Right cardiac atrium (tissue), 5 donors: Measurements from ENCODE around the gene TP53RK. TPM values are rescaled to one million over a fixed set of nuclear protein-coding genes. Genes with fewer than 3 reads are reported as not detected.

Experiments used
- ATAC-seq, 2 donors: fragments of 200-7000 bp; cut with Tn5 transposase; one replicate each; pipeline versions ENCODE4 v1.8.0 to v1.9.1; 2020; ENCODE audit warnings: moderate library complexity in 2 of 2, mild to moderate bottlenecking in 1 of 2
- DNase-seq, 3 donors: peaks; one replicate each; pipeline ENCODE4 v3.0.0-alpha.2; 2020
- H3K27ac ChIP-seq: one replicate; pipeline ENCODE4 v1.5.1; 2013; ENCODE audit warnings: mild to moderate bottlenecking, low read length, control low read depth, moderate library complexity
- H3K27me3 ChIP-seq: one replicate; pipeline ENCODE4 v1.6.1; 2013; ENCODE audit not compliant: control insufficient read depth, insufficient read depth
- H3K4me1 ChIP-seq: one replicate; pipeline ENCODE4 v1.6.1; 2013; ENCODE audit warnings: low read length; ENCODE audit not compliant: control insufficient read depth, insufficient read depth
- H3K4me3 ChIP-seq: one replicate; pipeline ENCODE4 v1.5.1; 2013; ENCODE audit warnings: low read length, control low read depth
- H3K9me3 ChIP-seq: one replicate; pipeline ENCODE4 v1.6.1; 2013; ENCODE audit warnings: low read length; ENCODE audit not compliant: control insufficient read depth
- WGBS: extraction: QIAGEN DNeasy Blood & Tissue Kit; methylation state at CpG from one replicate; pipeline ENCODE4 v1.1.7; 2013; 5-methylcytosine and 5-hydroxymethylcytosine counted together
- intact Hi-C, 4 donors: fragments of 100-400 bp; cut with DNase I; formaldehyde crosslinking; loops; one replicate each; pipeline versions ENCODE4 v1.11.0 to v1.14.0; 2022 to 2023
- polyA plus RNA-seq: library from polyadenylated mRNA; stranded (reverse); fragments of 200-250 nt; gene quantifications from one replicate; pipeline ENCODE4 v1.2.3, GENCODE V29; 2013
- total RNA-seq, 4 donors: library from RNA; stranded (reverse); fragmentation: NEBNext Ultra II Directional; extraction: Animal tissue kit (Norgen Biotek cat#: 25700); gene quantifications; one replicate each; pipeline ENCODE4 v1.2.1, GENCODE V29; 2021
- donor health status: healthy with polysubstance abuse.
- donor health status: DM: no; HTN: yes; CAD: no.
- donor health status: DM: no; HTN: no; CAD: no.
- donor health status: DM: no; HTN: yes; CAD: no; lungs with severe emphysema.
- donor health status: DM: yes; HTN: yes; CAD: no.

Gene TP53RK
- total and polyA plus RNA-seq, 5 donors = 6.8 to 9.9 (median 9.0) TPM

DNA sequence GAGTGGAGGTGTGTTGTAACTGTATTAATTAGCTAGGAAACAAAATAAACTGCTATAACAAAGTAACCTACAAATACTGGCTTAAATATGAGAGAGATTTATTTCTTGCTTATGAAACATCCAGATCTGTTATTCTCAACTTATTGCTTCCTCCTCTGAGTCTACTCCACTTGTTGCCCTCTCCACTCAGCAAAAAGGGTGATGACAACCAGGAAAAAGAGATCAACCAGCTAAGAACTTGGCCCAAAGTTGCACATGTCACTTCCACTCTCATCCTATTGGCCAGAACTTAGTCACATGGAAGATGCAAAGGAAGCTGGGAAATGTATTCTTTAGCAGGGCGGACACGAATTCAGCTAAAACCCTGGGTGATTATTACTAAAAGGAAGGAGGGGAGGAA lies 5.2 kb upstream of the TP53RK start:
- H3K27me3 ChIP-seq = peaks cover 2% of the 10 kb centered on the region
- H3K4me1 ChIP-seq = no peaks in the 10 kb centered on the region
- no peak for DNase-seq
- peak; percentile 58 to 60 for ATAC-seq
- no peaks in the 10 kb centered on the region for H3K9me3 ChIP-seq
- intact Hi-C loops = no loop called here
- H3K4me3 ChIP-seq = no peak overlapping the region
- H3K27ac ChIP-seq = no peak overlapping the region
- WGBS = 32% methylated on average over 2 of the region's 2 CpGs

DNA sequence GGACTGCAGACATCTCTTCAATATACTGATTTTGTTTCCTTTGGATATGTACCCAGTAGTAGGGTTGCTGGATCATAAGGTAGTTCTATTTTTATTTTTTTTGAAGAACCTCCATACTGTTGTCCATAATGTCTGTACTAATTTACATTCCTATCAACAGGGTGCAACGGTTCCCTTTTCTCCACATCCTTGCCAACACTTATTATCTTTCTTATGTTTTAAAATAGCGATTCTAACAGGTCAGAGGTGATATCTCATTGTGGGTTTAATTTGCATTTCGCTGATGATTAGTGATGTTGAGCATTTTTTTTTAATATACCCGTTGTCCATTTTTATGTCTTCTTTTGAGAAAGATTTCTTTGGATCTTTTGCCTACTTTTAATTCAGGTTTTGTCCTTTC lies 2.0 kb upstream of the TP53RK start:
- H3K9me3 ChIP-seq = no peaks in the 10 kb centered on the region
- no peak overlapping the region for H3K4me3 ChIP-seq
- DNase-seq = no peak
- no peak overlapping the region for H3K27ac ChIP-seq
- peaks cover 2% of the 10 kb centered on the region for H3K4me1 ChIP-seq
- WGBS = 64% methylated on average over 4 of the region's 4 CpGs
- intact Hi-C loops = no loop called here
- ATAC-seq = no peak
- H3K27me3 ChIP-seq = no peaks in the 10 kb centered on the region

DNA sequence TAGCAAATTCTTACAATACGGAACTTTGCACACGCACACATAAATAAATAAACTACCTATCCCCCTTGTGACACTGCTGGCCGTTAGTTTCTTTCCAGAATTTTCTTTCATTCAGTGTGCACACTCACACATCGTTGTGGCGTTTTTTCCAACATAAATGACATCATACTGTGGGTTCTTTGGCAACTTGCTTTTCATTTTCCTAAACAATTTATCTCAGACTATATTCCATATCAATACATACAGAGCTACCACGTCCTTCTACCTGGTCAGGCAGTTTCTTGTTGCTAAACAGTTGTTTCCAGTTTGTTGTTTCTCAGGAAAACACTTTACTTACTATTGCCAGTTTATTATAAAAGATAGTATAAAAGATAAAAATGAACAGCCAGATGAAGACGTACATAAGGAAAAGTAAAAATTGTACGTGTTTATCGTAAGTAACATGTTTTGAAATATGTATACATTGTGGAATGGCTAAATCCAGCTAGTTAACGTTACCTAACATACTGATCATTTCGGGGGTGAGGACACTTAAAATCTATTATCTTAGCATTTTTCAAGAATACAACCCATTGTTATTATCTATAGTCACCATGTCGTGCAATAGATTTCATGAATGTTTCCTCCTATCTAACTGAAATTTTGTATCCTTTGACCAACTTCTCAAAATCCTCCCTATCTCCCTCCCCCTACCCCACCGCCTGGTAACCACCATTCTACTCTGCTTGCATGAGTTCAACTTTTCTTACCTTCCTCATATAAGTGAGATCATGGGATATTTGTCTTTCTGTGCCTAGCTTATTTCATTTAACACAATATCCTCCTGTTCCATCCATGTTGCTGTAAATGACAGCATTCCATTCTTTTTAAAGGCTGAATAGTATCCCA lies 1.2 kb upstream of the TP53RK start:
- no peak overlapping the region for H3K27ac ChIP-seq
- H3K9me3 ChIP-seq = no peaks in the 10 kb centered on the region
- no peaks in the 10 kb centered on the region for H3K27me3 ChIP-seq
- 52% methylated on average over 13 of the region's 13 CpGs for WGBS
- no peak for DNase-seq
- intact Hi-C loops = no loop called here
- H3K4me3 ChIP-seq = peak overlapping the region; percentile 90
- H3K4me1 ChIP-seq = peaks cover 2% of the 10 kb centered on the region
- no peak for ATAC-seq

DNA sequence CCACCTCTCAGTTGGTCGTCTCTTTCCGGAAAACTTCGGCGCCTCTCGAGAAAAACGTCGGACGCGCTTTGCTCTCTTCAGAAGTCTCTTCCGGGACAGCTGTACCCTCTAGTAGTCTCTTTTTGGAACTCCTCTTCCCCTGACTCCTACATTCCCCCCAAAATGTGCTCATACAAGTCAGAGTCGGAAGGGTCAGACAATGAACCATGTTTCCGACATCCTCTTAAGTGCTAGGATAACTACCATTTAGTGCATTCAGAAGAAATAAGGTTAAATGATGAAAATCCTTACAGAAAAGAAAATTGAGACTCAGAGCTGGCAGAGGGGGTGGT lies 476 bp upstream of the TP53RK start:
- no peak for DNase-seq
- 1% methylated on average over 12 of the region's 12 CpGs for WGBS
- no peak for ATAC-seq
- intact Hi-C loops = loop anchor here in 1 of 4 donors (10.0 kb wide), 1 partner anchor 165 kb away; no protein-coding TSS in a partner anchor
- Histone ChIP-seq H3K4me3 (peak overlapping the region; percentile 90), H3K27me3 (no peaks in the 10 kb centered on the region), H3K9me3 (no peaks in the 10 kb centered on the region), H3K27ac (peak overlapping the region; percentile 85), H3K4me1 (peaks cover 2% of the 10 kb centered on the region)

DNA sequence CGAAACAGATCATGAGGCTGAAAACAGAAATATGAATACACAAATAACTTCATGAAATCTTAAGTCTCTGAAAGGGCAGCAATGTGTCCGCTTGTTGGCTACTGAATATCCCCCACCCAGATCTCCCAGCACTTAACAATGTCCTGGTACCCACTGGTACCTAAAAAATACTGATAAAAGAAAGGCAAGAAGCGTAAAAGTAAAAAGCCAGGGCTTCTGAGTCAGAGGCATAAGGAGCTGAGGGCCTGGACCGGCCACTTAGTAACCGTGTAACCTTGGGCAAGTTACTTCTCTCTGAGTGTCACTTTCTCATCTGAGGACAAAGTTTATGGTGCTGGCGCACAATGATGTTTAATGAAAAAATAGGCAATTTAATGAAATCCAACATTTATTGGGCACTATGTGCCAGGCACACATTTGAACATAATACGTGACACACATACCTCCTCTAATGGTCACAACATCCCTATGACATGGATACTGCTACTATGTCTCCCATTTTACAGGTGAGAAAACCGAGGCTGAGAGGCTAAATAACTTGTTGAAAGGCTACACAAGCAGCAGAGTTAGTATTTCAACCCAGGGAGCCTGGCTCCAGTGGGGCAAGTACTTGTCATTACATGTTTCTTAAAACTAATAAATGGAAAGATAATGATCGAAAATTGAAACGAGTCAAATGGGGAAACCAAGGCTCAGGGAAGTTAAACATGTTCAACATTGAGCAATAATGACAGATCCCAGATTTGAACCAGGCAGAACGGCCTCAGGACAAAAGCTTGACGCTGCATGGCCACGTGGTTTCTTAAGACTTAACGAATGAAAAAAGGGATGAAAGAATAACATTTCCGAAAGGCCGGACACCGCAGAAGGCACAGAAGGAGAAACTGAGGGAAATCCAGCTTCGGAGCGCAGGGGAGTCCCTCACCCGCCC lies 828 bp downstream of the TP53RK start:
- no peaks in the 10 kb centered on the region for H3K27me3 ChIP-seq
- DNase-seq = no peak
- H3K4me3 ChIP-seq = peak overlapping the region; percentile 90
- peaks cover 2% of the 10 kb centered on the region for H3K4me1 ChIP-seq
- no peaks in the 10 kb centered on the region for H3K9me3 ChIP-seq
- ATAC-seq = no peak
- intact Hi-C loops = loop anchor here in 1 of 4 donors (10.0 kb wide), 1 partner anchor 164 kb away; no protein-coding TSS in a partner anchor
- WGBS = 18% methylated on average over 20 of the region's 20 CpGs
- peak overlapping the region; percentile 85 for H3K27ac ChIP-seq

DNA sequence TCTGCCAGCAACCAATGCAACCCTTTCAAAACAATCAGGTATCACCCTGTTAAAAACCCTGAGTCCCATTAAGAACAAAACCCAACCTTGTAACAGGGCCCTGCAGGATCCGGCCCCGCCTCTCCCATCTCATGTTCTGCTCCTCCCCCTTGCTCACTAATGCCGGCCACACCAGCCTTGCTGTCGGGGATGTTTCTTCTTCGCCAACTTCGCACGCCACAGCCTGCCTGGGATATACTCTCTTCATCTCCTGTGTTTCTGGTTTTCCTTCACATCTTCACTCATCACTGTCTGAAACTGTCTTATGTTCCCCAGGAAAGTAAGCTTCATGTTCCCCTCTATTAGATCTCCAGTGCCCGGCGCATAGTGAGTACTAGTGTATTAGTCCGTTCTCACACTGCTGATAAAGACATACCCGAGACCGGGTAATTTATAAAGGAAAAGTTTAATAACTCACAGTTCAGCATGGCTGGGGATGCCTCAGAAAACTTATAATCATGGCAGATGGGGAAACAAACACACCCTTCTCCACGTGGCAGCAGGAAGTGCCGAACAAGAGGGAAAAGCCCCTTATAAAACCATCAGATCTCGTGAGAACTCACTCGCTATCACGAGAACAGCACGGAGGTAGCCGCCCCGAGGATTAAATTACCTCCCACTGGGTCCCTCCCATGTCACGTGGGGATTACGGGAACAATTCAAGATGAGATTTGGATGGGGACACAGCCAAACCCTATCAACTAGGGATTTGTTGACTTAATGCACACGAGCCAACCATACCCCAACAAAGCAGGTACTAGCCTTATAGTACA lies 5.1 kb downstream of the TP53RK start:
- intact Hi-C loops = loop anchor here in 1 of 4 donors (5.0 to 10.0 kb wide), 3 partner anchors 112 to 159 kb away; no protein-coding TSS in a partner anchor
- 25% methylated on average over 23 of the region's 23 CpGs for WGBS
- Histone ChIP-seq H3K4me3 (peak overlapping the region; percentile 29), H3K27me3 (no peaks in the 10 kb centered on the region), H3K27ac (no peak overlapping the region), H3K4me1 (peaks cover 8% of the 10 kb centered on the region), H3K9me3 (no peaks in the 10 kb centered on the region)
- ATAC-seq = peak; percentile 80 to 83
- DNase-seq = peak; percentile 61 to 82 (median 67)

DNA sequence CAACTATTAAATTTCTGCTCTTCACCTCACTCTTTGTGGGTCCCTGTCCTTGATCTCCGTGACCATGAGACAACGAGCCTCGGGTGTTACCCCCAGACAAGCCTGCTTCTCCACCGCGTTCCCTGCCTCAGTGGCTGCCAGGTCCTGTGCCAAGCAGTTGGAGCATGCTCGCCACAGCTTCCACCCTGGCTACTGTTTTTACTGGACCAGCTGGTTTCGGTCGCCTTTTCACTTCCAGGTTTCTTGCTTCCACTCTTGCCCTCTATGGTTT lies 5.6 kb downstream of the TP53RK start:
- intact Hi-C loops = loop anchor here in 1 of 4 donors (5.0 to 10.0 kb wide), 3 partner anchors 111 to 159 kb away; no protein-coding TSS in a partner anchor
- no peak overlapping the region for H3K27ac ChIP-seq

DNA sequence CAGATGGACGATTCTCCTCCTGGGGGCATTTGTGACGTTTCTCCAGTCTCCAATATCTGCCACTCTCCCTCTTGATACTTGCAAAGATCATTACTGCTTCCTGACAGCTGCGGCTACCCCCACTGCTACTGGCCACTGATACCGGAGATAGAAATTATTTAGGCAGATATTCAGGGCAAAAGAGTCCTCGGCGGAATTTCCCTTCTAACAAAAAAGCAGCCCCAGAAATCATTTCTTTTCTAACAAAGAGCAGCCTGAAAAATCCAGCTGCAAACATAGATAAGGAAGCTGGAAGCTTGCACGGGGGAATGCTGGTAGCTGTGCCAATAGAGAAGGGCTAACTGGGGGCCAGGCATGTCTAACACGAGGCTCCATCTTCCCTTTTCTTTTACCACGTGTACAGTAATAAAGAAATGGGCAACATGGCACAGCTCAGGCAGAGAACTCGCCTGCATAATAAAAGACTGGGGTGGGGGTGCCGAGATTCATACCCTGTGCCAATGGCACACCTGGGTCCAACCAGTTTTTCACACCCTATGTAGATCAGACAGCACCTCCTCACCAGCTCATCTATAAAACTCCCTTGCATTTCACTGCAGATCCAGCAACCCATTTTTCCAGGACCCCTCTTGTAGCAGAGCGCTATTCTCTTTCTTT lies 6.1 kb downstream of the TP53RK start:
- intact Hi-C loops = loop anchor here in 1 of 4 donors (5.0 to 10.0 kb wide), 3 partner anchors 111 to 158 kb away; no protein-coding TSS in a partner anchor
- H3K4me3 ChIP-seq = no peak overlapping the region
- H3K27me3 ChIP-seq = no peaks in the 10 kb centered on the region
- WGBS = 20% methylated on average over 12 of the region's 12 CpGs
- H3K9me3 ChIP-seq = no peaks in the 10 kb centered on the region
- peaks cover 8% of the 10 kb centered on the region for H3K4me1 ChIP-seq
- H3K27ac ChIP-seq = no peak overlapping the region
- peak; percentile 9 to 15 for ATAC-seq
- DNase-seq = no peak

More for the DNA sequence above, 5.6 kb downstream of the TP53RK start:
- ATAC-seq = peak; percentile 10 to 30
- WGBS = 26% methylated on average over 8 of the region's 8 CpGs
- Histone ChIP-seq H3K4me1 (peaks cover 8% of the 10 kb centered on the region), H3K9me3 (no peaks in the 10 kb centered on the region), H3K27me3 (no peaks in the 10 kb centered on the region), H3K4me3 (peak overlapping the region; percentile 29)
- DNase-seq = peak in 1 of 3 donors; percentile 30

DNA sequence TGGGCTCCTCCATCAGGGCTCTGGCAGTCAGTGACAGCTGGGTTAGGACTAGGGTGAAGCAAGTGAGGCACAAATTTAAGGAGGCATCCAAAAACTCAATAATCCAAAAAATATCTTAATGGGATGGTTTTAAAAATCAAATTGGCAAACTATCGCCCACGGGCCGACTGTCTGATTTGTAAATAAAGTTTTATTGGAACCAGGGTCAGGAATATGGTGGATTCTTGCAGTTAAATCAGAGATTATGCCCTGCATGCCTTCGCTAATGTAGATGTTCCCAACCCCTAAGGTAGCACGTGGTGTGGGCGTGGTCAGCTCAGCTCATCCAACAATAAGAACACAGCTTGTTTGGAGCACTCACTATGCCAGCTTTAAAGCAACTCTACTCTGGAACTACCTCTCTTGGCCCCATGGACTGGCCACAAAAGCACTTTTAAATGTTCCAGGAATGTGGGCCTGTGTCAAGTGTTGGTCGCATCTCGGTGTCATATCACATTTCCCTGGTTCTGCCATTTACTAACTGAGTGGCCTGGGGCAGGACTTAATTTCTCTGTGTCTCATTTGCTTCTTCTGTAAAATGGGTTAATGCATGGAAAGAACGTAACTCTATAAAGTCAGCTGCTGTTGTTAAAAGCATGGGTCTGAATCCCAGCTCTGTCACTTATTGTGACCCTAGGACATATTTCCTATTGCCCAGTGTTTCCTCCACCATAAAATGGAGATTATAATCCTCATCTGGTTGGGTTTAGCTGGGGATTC lies 7.0 kb downstream of the TP53RK start:
- ATAC-seq = no peak
- H3K27me3 ChIP-seq = no peaks in the 10 kb centered on the region
- WGBS = 80% methylated on average over 9 of the region's 9 CpGs
- no peak overlapping the region for H3K4me3 ChIP-seq
- H3K27ac ChIP-seq = no peak overlapping the region
- H3K9me3 ChIP-seq = no peaks in the 10 kb centered on the region
- peaks cover 6% of the 10 kb centered on the region for H3K4me1 ChIP-seq
- intact Hi-C loops = loop anchor here in 1 of 4 donors (5.0 to 10.0 kb wide), 3 partner anchors 110 to 157 kb away; no protein-coding TSS in a partner anchor
- DNase-seq = no peak
